ENCODE data around the gene COL8A2. TPM values are rescaled to one million over a fixed set of nuclear protein-coding genes. Genes with fewer than 3 reads are reported as not detected.

COL8A2 gene
- total RNA-seq, 2 experiments from 2014 or later, result not detected

DNA sequence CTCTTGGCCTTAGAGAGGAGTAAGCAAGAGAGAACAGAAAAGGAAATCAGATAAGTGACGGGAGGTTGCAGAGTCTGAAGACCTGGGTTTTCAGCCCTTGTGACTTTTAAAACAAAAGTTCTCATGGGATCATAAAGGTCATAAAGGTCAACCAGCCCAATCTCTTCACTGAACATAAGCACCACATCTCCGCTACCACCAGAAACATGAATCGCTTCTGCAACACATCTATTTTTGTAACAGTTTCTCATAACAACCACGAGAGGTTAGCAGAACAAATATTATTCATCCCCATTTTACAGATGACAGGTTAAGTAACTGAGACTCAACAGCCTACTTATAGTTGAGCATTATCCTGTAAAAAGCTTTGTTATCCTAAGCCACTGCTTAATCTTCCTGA, 18.4 kb upstream of the COL8A2 start:
- no peak for DNase-seq
- no peaks in the 10 kb centered on the region for H3K9me3 Mint-ChIP-seq (ENCODE audit: low read depth)
- CTCF ChIA-PET, result interaction anchor here (1.1 to 2.0 kb wide), 3 partner anchors 8 to 142 kb away, joined by 3 to 6 read pairs (median 6); no protein-coding TSS in a partner anchor
- H3K27me3 Mint-ChIP-seq, result no peaks in the 10 kb centered on the region
- peaks cover 49% of the 10 kb centered on the region for H3K4me1 Mint-ChIP-seq
- ATAC-seq, result no peak
- no peak overlapping the region for H3K4me3 Mint-ChIP-seq
- H3K27ac Mint-ChIP-seq, result no peak overlapping the region
- peaks cover 25% of the 10 kb centered on the region for H3K36me3 Mint-ChIP-seq

DNA sequence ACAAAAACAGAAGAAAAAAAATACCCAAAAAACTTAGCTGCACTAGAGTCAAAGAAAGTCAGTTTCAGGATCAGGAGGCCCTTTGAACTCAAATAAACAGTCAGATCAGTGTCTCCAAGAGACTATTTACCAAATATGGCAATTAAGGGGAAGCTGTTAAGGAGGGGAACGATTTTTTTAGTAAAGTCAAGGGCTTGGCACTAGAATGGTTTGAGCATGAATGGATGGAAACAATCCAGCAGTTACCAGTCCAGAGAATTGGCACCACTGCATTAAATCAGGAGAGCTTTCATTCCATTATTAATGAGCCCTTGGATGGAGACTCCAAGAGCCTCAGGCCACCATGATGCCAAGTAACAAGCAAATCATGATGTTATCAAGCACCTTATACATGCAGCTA, 17.1 kb upstream of the COL8A2 start:
- no peak overlapping the region for H3K27ac Mint-ChIP-seq
- peaks cover 24% of the 10 kb centered on the region for H3K36me3 Mint-ChIP-seq
- no peak overlapping the region for H3K4me3 Mint-ChIP-seq
- no peaks in the 10 kb centered on the region for H3K27me3 Mint-ChIP-seq
- no peak for ATAC-seq
- peaks cover 40% of the 10 kb centered on the region for H3K4me1 Mint-ChIP-seq
- H3K9me3 Mint-ChIP-seq (ENCODE audit: low read depth), result no peaks in the 10 kb centered on the region
- CTCF ChIA-PET, result interaction anchor here (0.7 to 1.1 kb wide), 3 partner anchors 41 to 47 kb away, joined by 3 to 7 read pairs (median 3); no protein-coding TSS in a partner anchor
- DNase-seq, result no peak

DNA sequence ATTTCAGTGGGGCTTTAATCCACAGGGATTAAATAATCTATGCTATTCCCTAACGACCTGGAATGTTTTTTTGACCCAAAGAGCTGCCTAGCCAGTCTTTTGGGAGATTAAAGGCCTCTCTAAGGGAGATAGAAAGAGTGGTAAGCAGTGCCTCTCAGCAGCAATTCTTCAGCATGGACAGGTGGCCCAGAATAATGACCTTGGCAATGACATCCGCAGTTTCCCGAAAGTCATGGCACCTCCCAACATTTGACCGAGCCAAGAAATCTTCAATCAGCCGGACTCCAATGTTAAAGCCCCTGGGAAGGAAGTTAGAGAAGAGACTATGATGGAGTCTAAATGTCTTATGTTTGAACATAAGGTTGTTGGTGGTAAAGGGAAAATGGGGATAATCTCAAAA, 14.5 kb upstream of the COL8A2 start:
- DNase-seq (no peak), ATAC-seq (no peak)
- Mint-ChIP-seq H3K4me3 (no peak overlapping the region), H3K4me1 (peaks cover 36% of the 10 kb centered on the region), H3K27me3 (no peaks in the 10 kb centered on the region), H3K9me3 (ENCODE audit: low read depth) (no peaks in the 10 kb centered on the region), H3K27ac (no peak overlapping the region), H3K36me3 (peaks cover 14% of the 10 kb centered on the region)
- CTCF ChIA-PET, result interaction anchor here (0.6 to 12.3 kb wide), 3 partner anchors 9 to 258 kb away, joined by 3 to 307 read pairs (median 3); partner anchors contain the start of gene TRAPPC3

GRCh38 chr1:36137776-36138175, 12.8 kb upstream of the COL8A2 start:
- H3K27ac Mint-ChIP-seq, result no peak overlapping the region
- CTCF ChIA-PET, result interaction anchor here (1.0 to 12.3 kb wide), 3 partner anchors 11 to 39 kb away, joined by 3 to 307 read pairs (median 3); partner anchors contain the start of gene TRAPPC3
- H3K9me3 Mint-ChIP-seq (ENCODE audit: low read depth), result no peaks in the 10 kb centered on the region
- peaks cover 27% of the 10 kb centered on the region for H3K4me1 Mint-ChIP-seq
- H3K36me3 Mint-ChIP-seq, result peaks cover 10% of the 10 kb centered on the region
- DNase-seq (no peak), ATAC-seq (no peak)
- H3K27me3 Mint-ChIP-seq, result no peaks in the 10 kb centered on the region
- H3K4me3 Mint-ChIP-seq, result no peak overlapping the region

GRCh38 chr1:36137226-36137625, 12.2 kb upstream of the COL8A2 start:
- CTCF ChIA-PET, result interaction anchor here (1.0 to 12.3 kb wide), 2 partner anchors 12 to 38 kb away, joined by 3 to 307 read pairs; partner anchors contain the start of gene TRAPPC3
- Mint-ChIP-seq H3K27ac (no peak overlapping the region), H3K4me1 (peaks cover 24% of the 10 kb centered on the region), H3K36me3 (peaks cover 10% of the 10 kb centered on the region), H3K4me3 (no peak overlapping the region), H3K9me3 (ENCODE audit: low read depth) (no peaks in the 10 kb centered on the region), H3K27me3 (no peaks in the 10 kb centered on the region)
- DNase-seq, result no peak
- ATAC-seq, result no peak

GRCh38 chr1:36136535-36136934, 11.5 kb upstream of the COL8A2 start:
- H3K4me3 Mint-ChIP-seq, result no peak overlapping the region
- no peak for DNase-seq
- CTCF ChIA-PET, result interaction anchor here (1.0 to 12.3 kb wide), 2 partner anchors 13 to 38 kb away, joined by 3 to 307 read pairs; partner anchors contain the start of gene TRAPPC3
- H3K9me3 Mint-ChIP-seq (ENCODE audit: low read depth), result no peaks in the 10 kb centered on the region
- no peaks in the 10 kb centered on the region for H3K27me3 Mint-ChIP-seq
- no peak overlapping the region for H3K27ac Mint-ChIP-seq
- peaks cover 20% of the 10 kb centered on the region for H3K4me1 Mint-ChIP-seq
- no peak for ATAC-seq
- peaks cover 10% of the 10 kb centered on the region for H3K36me3 Mint-ChIP-seq

DNA sequence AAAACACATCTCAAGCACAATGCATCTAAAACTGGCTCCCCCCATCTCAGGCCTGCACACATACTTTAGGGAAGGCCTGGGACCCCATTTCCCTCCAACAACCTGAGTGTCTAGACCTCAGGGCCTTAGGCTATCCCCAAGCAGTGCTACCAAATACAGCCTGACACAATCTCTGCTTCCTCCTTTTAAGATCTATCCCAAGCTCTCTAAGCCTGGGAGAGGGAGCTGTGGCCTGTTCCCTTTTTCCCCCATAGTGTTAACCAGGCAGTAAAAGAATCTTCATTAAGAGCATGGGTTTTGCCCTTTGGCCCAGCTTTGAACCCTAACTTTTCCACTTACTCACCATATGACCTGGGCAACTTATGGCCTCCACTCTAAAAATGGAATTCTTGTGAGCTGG, 10.8 kb upstream of the COL8A2 start:
- Mint-ChIP-seq H3K4me3 (no peak overlapping the region), H3K27me3 (no peaks in the 10 kb centered on the region), H3K27ac (no peak overlapping the region), H3K9me3 (ENCODE audit: low read depth) (no peaks in the 10 kb centered on the region), H3K36me3 (peaks cover 10% of the 10 kb centered on the region), H3K4me1 (peaks cover 13% of the 10 kb centered on the region)
- CTCF ChIA-PET, result interaction anchor here (1.0 to 12.3 kb wide), 12 partner anchors 8 to 156 kb away, joined by 3 to 307 read pairs (median 8); partner anchors contain the start of genes MAP7D1 and TRAPPC3
- no peak for DNase-seq
- no peak for ATAC-seq

DNA sequence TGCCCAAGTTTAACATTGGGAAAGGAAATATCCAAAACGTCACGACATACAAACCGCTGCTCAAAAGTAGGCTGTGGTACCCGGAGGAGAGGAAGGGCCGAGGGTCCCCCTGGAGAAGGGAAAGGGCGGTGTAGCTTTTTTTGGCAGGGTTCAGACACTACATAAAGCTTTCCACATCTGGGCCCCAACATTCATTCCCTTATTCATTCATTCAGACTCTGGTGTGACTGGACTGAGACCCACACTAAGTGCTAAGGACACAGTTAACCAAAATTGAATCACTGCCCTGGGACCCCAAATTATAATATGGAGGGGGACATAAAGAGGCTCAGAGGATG, 10.3 kb upstream of the COL8A2 start:
- no peak overlapping the region for H3K4me3 Mint-ChIP-seq
- H3K27me3 Mint-ChIP-seq, result no peaks in the 10 kb centered on the region
- H3K4me1 Mint-ChIP-seq, result peaks cover 9% of the 10 kb centered on the region
- H3K27ac Mint-ChIP-seq, result no peak overlapping the region
- ATAC-seq, result no peak
- H3K36me3 Mint-ChIP-seq, result peaks cover 10% of the 10 kb centered on the region
- DNase-seq, result no peak
- CTCF ChIA-PET, result interaction anchor here (0.8 to 12.3 kb wide), 28 partner anchors 8 to 344 kb away, joined by 3 to 307 read pairs (median 5); partner anchors contain the start of genes AGO3, MAP7D1, SH3D21 and TEKT2
- H3K9me3 Mint-ChIP-seq (ENCODE audit: low read depth), result no peaks in the 10 kb centered on the region

DNA sequence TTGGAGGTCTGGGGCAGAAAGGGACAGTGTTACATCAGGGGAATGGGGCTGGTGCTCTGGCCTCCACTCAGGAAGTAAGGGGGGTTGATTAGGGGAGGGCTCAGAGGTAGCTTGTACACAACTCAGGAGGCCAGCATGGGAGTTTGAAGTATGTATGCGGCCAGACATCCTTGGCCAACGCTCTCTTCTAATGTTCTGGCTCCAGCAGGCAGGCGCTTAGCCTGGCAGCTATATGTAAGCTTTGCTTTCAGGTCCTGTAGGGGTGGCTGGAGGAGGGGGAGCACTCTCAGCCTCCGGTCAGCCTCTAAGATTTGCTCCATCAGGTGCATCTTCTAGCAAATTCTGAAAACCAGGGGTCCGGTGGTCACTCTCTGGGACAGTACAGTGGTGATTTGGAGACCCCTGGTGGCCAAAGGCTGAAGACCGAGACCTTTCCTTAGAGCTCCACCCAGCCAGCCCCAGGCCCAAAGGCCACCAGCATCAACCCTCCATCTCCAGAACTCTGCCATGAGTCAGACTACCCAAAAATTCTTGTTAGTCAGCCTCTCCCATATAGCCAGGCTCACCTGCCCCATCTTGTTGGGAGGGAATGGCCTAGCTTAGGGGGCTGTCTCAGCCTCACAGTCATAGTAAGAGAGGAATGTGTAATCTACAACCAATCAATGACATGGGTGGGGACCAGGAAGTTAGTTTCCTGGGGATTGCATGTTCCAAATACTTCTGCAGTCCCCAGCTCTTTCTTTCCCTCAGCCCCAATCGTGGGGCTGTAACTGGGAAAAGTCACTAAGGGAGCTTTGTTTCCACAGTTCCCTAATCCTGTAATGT, 9.7 kb upstream of the COL8A2 start:
- peak; percentile 63 for DNase-seq
- no peaks in the 10 kb centered on the region for H3K27me3 Mint-ChIP-seq
- peak; percentile 80 for ATAC-seq

GRCh38 chr1:36134031-36134430, 9.0 kb upstream of the COL8A2 start:
- H3K27me3 Mint-ChIP-seq, result no peaks in the 10 kb centered on the region
- peaks cover 2% of the 10 kb centered on the region for H3K36me3 Mint-ChIP-seq
- no peaks in the 10 kb centered on the region for H3K9me3 Mint-ChIP-seq (ENCODE audit: low read depth)
- DNase-seq (no peak), ATAC-seq (no peak)
- H3K4me3 Mint-ChIP-seq, result no peak overlapping the region
- CTCF ChIA-PET, result interaction anchor here (0.7 to 12.3 kb wide), 19 partner anchors 12 to 203 kb away, joined by 3 to 307 read pairs (median 6); partner anchors contain the start of genes AGO3, MAP7D1, SH3D21 and TRAPPC3
- peaks cover 7% of the 10 kb centered on the region for H3K4me1 Mint-ChIP-seq
- H3K27ac Mint-ChIP-seq, result no peak overlapping the region

More for the DNA sequence above, 9.7 kb upstream of the COL8A2 start:
- Mint-ChIP-seq H3K36me3 (peaks cover 7% of the 10 kb centered on the region), H3K9me3 (ENCODE audit: low read depth) (no peaks in the 10 kb centered on the region), H3K4me1 (peaks cover 7% of the 10 kb centered on the region), H3K4me3 (no peak overlapping the region), H3K27ac (no peak overlapping the region)
- CTCF ChIA-PET, result interaction anchor here (0.7 to 12.3 kb wide), 31 partner anchors 9 to 343 kb away, joined by 3 to 307 read pairs (median 5); partner anchors contain the start of genes AGO3, MAP7D1, SH3D21 and TEKT2

- Mint-ChIP-seq H3K36me3 (peaks cover 2% of the 10 kb centered on the region), H3K27me3 (no peaks in the 10 kb centered on the region), H3K27ac (no peak overlapping the region)
Measured at GRCh38 chr1:36133484-36133883, 8.5 kb upstream of the COL8A2 start.

GRCh38 chr1:36132029-36132428, 7.0 kb upstream of the COL8A2 start:
- Mint-ChIP-seq H3K27ac (no peak overlapping the region), H3K36me3 (no peaks in the 10 kb centered on the region), H3K27me3 (no peaks in the 10 kb centered on the region), H3K9me3 (ENCODE audit: low read depth) (no peaks in the 10 kb centered on the region), H3K4me1 (peaks cover 7% of the 10 kb centered on the region), H3K4me3 (no peak overlapping the region)
- DNase-seq (no peak), ATAC-seq (no peak)
- CTCF ChIA-PET, result interaction anchor here (1.4 to 12.3 kb wide), 3 partner anchors 9 to 33 kb away, joined by 3 to 307 read pairs (median 4); no protein-coding TSS in a partner anchor

More at GRCh38 chr1:36133484-36133883, 8.5 kb upstream of the COL8A2 start:
- no peak for ATAC-seq
- Mint-ChIP-seq H3K4me1 (peaks cover 7% of the 10 kb centered on the region), H3K9me3 (ENCODE audit: low read depth) (no peaks in the 10 kb centered on the region), H3K4me3 (no peak overlapping the region)
- no peak for DNase-seq
- CTCF ChIA-PET, result interaction anchor here (1.2 to 12.3 kb wide), 9 partner anchors 12 to 169 kb away, joined by 3 to 307 read pairs (median 22); partner anchors contain the start of gene TRAPPC3

- CTCF ChIA-PET, result interaction anchor here (1.1 to 12.3 kb wide), 3 partner anchors 10 to 30 kb away, joined by 3 to 307 read pairs (median 7); no protein-coding TSS in a partner anchor
- Mint-ChIP-seq H3K36me3 (no peaks in the 10 kb centered on the region), H3K27ac (no peak overlapping the region), H3K9me3 (ENCODE audit: low read depth) (no peaks in the 10 kb centered on the region), H3K4me3 (no peak overlapping the region), H3K4me1 (peaks cover 3% of the 10 kb centered on the region), H3K27me3 (peaks cover 18% of the 10 kb centered on the region)
- DNase-seq (no peak), ATAC-seq (no peak)
Measured at GRCh38 chr1:36128905-36129206, 3.8 kb upstream of the COL8A2 start.

All from activated CD8-positive, alpha-beta memory T cell treated with anti-CD3 and anti-CD28 coated beads, Interleukin-2, amount 10 ng/mL, durations not matched to agents 7 days and 5 days (primary cell).